Activated naive CD4-positive, alpha-beta T cell treated with Interleukin-2 at 50 U/mL for 16 hours (primary cell): Measurements from ENCODE around the gene FADS1.

Source experiments
- DNase-seq: peaks from one replicate; pipeline ENCODE4 v3.0.0-alpha.2; 2020

FADS1 gene

GRCh38 chr11:61817471-61818202 is 834 bp upstream of the FADS1 start:
- DNase-seq, result no peak

DNA sequence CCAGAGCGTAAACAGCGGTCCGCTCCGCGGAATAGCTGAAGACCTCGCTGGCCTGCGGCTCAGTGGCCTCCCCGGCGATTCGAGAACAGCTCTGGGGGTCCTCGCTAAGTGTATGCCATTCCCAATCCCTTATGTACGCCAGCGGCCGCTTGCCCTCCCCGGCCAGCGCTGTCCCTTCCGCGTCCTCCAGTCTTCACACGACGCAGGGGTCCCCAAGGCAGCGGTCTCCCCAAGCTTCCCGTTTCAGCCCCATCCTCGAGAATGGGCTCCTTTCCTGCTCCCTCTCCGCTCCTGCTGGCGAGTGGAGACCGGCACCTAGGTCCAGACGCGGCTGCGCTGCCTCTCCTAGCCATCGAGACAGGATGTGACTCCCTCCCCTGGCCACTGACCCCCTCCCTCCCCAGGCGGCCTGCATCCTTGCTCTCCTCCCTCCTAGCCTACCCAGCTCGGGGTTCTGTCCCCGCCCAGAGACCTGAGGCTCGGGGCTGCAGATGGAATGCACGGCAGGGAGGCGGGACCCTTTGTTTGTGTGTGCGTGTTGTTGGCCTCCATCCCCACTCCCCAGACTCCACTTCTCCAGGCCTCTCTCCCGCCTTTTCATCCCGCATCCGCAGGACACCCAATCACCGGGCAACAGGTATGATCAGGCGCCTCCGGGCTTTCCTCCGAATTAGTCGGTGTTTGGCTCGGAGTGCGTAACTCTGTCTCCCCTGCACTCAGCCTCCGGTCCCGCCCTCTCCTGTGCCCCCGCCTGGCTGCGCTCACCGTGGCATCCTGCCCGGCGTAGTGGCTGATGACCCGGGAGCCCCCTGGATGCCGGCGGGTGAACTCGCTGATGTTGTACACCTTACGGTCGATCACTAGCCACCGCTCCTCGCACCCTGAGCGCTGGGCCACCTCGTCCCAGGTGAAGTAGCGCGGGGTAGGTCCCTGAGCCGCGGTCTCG is 740 bp downstream of the FADS1 start:
- DNase-seq, result peak; percentile 63

DNA sequence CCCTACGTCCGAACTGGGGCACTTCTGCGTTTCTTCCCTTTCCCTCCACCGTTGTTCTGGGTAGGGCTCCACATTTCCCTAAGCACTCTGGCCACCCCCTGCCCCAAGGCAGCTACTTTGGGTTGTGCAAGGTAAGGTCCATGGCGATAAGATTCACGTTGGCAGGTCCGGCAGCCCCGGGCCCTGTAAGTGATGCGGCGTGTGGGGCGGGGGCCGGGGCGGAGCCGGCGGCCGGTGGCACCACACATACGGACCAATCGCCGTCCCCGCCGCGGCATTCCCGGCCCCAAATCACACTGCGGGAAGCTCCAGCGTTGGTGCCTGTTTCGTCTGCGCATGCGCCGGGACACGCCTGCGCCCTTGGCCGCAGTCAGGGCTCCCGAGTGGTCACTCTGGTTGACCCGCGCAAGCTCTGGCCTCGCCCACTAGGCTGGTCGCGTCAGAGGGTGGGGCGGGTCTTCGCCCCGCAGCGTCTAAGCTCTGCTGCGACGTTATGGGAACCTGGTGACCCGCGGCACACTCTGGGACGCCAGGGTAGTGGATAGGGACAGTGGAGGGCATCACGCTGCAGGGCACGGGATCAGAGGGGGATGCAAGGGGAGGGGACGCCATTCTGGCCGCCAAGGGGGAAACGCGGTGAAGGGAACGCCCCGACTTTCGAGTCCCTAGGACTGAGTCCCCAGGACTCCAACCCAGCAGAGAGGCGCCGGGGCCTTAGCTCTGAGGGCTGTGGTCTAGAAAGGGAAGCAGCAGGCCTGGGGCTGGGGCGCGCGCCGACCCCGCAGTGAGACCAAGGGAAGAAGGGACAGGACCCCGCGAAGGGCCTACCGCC is 1.6 kb downstream of the FADS1 start:
- peak; percentile 33 for DNase-seq

DNA sequence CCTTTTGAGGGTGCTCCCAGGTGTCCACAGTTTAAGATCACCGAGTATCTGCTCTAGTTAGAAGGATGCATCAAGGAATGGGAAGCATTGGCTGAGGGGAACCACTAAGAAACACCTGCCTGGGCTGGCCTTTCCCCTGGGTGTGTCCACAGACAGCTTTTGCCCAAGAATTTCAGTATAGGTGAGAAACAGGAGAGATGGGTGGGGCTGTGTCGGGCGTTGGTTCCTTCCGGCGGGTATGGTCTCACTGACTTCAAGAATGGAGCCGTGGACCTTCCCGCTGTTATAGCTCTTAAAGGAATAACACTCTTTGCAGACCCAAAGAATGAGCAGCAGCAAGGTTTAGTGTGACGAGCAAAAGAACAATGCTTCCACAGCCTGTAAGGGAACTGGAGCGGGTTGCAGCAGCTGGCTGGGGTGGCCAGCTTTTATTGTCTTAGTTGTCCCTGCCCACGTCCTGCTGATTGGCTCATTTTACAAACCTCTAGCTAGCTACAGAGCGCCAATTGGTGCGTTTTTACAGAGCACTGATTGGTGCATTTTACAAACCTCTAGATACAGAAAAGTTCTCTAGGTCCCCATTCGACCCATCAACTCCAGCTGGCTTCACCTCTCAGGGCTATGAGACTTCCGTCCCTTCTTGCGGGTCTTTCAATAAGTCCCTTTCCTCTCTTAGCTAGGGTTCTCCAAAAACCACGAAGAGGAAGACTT is 2.4 kb downstream of the FADS1 start:
- no peak for DNase-seq

DNA sequence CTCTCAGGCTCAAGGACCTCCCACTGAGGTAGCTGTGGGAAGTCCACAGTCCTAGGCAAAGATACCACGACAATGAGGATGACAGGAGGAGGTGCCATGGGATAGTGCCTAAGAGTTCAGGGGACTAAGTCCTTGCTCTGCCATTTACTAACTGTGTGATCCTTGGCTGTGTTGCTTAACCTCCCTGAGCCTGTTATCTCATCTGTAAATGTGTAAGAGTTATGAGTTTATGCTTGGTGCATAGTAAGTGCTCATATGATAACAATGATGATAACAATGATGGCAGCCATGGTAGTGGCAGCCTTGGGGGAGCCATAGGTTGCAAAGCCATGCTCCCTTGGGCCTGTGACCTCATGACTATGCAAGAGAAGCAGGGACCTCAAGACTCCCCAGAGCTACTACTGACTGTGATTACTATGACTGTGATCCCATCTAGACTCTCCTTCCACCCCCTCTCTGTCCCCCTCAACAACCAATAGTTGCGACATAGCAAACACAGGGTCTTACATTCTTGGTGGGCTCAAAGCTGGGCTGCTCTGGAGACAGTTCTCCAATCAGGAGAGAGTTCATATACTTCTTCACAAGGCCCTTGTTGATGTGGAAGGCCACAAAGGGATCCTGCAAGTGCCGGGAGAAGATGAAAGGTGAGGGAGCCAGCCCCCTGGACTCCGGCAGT is 3.9 kb downstream of the FADS1 start:
- no peak for DNase-seq

- no peak for DNase-seq
Observed at GRCh38 chr11:61811831-61812230, 5.0 kb downstream of the FADS1 start.

GRCh38 chr11:61810671-61811175 is 6.1 kb downstream of the FADS1 start:
- no peak for DNase-seq

DNA sequence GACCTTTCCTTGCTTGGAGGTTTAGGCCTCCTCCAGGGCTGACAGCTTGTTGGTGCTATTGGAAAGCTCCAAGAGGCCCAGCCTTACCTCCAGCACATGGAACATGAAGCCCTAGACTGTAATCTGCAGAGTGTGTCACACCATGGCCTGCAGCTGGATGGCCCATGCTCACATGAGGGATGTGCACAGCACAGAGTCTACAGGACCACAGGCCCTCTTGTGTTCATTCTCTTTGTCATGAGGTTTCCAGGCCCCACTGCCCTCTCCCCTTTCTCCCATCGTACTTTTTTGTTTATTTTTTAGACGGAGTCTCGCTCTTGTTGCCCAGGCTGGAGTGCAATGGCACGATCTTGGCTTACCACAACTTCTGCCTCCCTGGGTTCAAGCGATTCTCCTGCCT is 10.0 kb downstream of the FADS1 start:
- DNase-seq, result no peak

GRCh38 chr11:61805146-61805545 is 11.7 kb downstream of the FADS1 start:
- no peak for DNase-seq

GRCh38 chr11:61803889-61804647 is 12.7 kb downstream of the FADS1 start:
- DNase-seq, result no peak

DNA sequence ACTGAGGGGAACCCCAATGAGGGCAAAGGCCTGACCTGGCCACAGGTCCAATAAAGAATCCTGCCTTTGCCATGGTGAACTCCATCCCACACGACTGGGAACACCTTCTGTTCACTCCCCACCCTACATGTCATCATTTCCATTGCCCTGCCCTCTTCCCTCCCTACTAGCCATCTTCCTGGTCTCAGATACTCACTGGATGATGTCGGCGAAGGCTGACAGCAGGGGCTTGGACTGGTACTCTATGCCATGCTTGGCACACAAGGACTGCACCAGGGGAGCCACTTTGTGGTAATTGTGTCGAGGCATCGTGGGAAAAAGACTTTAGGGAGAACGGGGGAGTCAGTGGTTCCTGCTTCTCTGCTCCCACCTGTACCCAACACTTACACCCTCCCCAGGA is 14.2 kb downstream of the FADS1 start:
- DNase-seq, result no peak

DNA sequence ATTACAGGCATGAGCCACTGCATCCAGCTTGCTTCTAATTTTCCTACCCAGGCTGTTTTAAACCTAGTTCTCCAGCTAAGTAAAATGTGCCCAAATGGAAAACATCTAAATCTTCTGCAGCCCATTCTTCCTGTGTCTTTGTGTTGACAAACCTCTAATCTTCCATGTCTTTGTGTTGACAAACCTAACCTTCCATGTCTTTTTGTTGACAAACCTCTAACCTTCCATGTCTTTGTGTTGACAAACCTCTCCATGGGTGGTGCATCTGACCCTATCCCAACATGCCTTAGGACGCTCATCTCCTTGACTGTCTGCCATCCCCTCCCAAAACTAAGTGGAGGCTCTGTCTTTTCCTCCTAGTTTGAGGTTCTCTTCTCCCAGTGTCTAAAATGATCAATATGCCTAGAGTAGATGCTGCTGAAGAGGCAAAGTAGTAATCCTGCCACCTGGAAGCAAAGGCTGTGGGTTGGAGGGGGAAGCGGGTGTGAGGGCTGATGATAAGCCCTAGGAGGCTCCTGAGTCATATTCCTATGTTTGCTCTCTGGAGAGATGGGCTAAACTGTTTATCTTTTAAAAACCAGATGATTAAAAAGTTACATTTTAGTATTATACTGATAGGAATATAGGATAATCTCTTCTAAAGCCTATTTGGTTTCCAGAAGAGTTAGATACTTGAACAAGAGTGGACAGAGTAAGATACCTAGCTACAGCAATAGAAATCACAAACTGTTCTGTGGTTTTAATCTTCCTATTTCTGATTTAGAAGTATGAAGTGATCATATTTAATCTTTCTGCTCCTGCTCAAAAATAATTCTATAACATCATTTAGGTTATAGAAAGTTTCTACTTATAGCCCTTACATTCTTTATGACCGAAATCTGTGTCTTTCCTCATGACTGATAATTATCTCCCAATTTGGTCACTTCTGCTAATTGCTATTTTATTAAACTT is 16.2 kb downstream of the FADS1 start:
- DNase-seq, result no peak

DNA sequence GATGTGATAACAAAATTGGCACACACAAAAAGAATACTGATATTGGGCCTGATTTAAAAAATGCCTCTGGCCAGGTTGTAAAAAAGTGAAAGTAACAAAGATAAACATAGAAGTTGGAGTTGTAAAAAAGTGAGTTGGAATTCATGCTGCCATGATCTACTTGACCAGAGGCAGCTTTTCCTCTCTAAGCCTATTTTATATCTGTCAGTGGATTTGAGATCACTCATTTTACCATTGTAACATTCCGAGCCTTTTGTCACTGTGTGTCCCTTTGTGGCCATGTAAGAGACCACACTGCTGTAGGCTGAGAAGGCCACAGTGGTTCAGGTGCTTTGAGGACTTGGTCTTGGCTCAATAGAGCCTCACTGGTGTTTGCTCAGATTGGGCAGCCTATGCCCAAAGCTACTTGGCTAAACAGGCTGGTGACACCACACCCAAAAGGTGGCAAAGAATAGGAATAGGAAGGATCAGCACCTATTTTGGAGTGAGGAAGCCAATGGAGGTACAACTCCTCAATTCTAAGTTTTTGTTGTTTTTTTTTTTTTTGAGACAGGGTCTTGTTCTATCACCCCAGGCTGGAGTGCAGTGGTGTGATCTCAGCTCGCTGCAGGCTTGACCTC is 17.0 kb downstream of the FADS1 start:
- DNase-seq, result no peak

- peak; percentile 74 for DNase-seq
Observed at GRCh38 chr11:61797263-61797944, 19.4 kb downstream of the FADS1 start.

DNA sequence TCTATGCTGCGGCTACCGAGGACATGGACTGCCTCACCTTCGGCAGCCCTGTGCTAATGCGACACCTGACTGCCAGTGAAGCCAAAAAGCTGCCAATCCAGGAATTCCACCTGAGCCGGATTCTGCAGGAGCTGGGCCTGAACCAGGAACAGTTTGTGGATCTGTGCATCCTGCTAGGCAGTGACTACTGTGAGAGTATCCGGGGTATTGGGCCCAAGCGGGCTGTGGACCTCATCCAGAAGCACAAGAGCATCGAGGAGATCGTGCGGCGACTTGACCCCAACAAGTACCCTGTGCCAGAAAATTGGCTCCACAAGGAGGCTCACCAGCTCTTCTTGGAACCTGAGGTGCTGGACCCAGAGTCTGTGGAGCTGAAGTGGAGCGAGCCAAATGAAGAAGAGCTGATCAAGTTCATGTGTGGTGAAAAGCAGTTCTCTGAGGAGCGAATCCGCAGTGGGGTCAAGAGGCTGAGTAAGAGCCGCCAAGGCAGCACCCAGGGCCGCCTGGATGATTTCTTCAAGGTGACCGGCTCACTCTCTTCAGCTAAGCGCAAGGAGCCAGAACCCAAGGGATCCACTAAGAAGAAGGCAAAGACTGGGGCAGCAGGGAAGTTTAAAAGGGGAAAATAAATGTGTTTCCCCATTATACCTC is 20.8 kb downstream of the FADS1 start:
- no peak for DNase-seq

DNA sequence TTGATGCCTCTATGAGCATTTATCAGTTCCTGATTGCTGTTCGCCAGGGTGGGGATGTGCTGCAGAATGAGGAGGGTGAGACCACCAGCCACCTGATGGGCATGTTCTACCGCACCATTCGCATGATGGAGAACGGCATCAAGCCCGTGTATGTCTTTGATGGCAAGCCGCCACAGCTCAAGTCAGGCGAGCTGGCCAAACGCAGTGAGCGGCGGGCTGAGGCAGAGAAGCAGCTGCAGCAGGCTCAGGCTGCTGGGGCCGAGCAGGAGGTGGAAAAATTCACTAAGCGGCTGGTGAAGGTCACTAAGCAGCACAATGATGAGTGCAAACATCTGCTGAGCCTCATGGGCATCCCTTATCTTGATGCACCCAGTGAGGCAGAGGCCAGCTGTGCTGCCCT is 21.3 kb downstream of the FADS1 start:
- DNase-seq, result no peak

- no peak for DNase-seq
Observed at GRCh38 chr11:61794579-61794978, 22.2 kb downstream of the FADS1 start.

DNA sequence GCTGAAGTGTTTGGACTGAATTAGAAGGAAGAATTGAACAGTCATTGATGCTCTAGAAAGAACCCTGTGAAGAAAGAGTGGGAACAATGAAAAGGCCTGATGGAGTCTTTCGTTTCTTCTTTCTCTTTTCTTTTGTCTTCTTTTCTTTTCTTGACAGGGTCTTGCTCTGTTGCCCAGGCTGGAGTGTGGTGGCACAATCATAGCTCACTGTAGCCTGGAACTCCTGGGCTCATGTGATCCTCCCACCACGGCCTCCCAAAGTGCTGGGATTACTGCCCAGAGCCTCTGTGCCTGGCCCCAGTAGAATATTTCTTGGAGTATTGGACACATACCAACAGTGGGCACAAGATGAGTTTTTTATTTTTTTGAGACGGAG is 23.0 kb downstream of the FADS1 start:
- DNase-seq, result no peak
